Tibial nerve (tissue), 4 donors: ENCODE measurements around the gene EPAS1. TPM values are rescaled to one million over a fixed set of nuclear protein-coding genes. Genes with fewer than 3 reads are reported as not detected.

Source experiments
- DNase-seq, 2 donors: peaks; one replicate each; pipeline ENCODE4 v3.0.0-alpha.2; 2019; ENCODE audit warnings: low spot score in 2 of 2
- H3K27ac ChIP-seq, 4 donors: fragments of 200-600 bp; sonication (generic) in 3 of 4; one replicate each; pipeline ENCODE4 v1.5.1; 2017 to 2019; ENCODE audit warnings: mild to moderate bottlenecking in 1 of 4
- H3K27me3 ChIP-seq, 2 donors: fragments of 200-600 bp; sonication (generic) in 1 of 2; one replicate each; pipeline versions ENCODE4 v1.5.1 to v1.6.0; 2017 to 2019
- H3K36me3 ChIP-seq, 3 donors: fragments of 200-600 bp; sonication (generic); one replicate each; pipeline ENCODE4 v1.5.1; 2018 to 2019
- H3K4me1 ChIP-seq, 4 donors: fragments of 200-600 bp; sonication (generic) in 3 of 4; one replicate each; pipeline ENCODE4 v1.5.1; 2017 to 2019
- H3K4me3 ChIP-seq, 4 donors: fragments of 200-600 bp; sonication (generic) in 3 of 4; one replicate each; pipeline ENCODE4 v1.5.1; 2017 to 2019; ENCODE audit warnings: mild to moderate bottlenecking in 1 of 4, moderate library complexity in 1 of 4
- H3K9me3 ChIP-seq, 4 donors: fragments of 200-600 bp; sonication (generic) in 3 of 4; one replicate each; pipeline ENCODE4 v1.5.1; 2017 to 2019
- EP300 ChIP-seq, 2 donors: sonication (generic); formaldehyde crosslinking; IDR thresholded peaks; one replicate each; pipeline ENCODE4 v1.6.1; 2017; ENCODE audit warnings: antibody characterized with exemption in 2 of 2, mild to moderate bottlenecking in 1 of 2
- POLR2A ChIP-seq, 2 donors: fragments of 450-650 bp; IDR thresholded peaks; one replicate each; pipeline ENCODE4 v1.6.1; 2017; ENCODE audit warnings: antibody characterized with exemption in 2 of 2, mild to moderate bottlenecking in 2 of 2, moderate library complexity in 2 of 2
- whole genome bisulfite sequencing, 2 donors: methylation state at CpG; one replicate each; pipeline ENCODE4 v1.1.5; 2018; 5-methylcytosine and 5-hydroxymethylcytosine counted together
- total RNA-seq, 4 donors: library from RNA; depleted of rRNA; stranded (reverse); fragments of >200 nt; gene quantifications; one replicate each; pipeline ENCODE4 v1.1.0, GENCODE V29; 2016
- TF ChIP-seq, protein P1 (sequence below), 5 experiments: fragments of 200-600 bp in 3 of 5; fragments of 450-650 bp in 2 of 5; sonication (generic) in 3 of 5; IDR thresholded peaks; one replicate each; pipeline ENCODE4 v1.5.1; 2016 to 2019; ENCODE audit warnings: antibody characterized with exemption in 5 of 5, mild to moderate bottlenecking in 3 of 5, moderate library complexity in 2 of 5

EPAS1 gene
- total RNA-seq, 4 donors from 2014 or later: 110 to 451 (median 231) TPM

GRCh38 chr2:46379213-46380037 is 82.2 kb downstream of the EPAS1 start:
- Histone ChIP-seq H3K4me1 (peaks cover 0 to 5% (median 0%) of the 10 kb centered on the region in 4 donors), H3K27ac (no peak overlapping the region), H3K4me3 (no peak overlapping the region), H3K27me3 (no peaks in the 10 kb centered on the region), H3K9me3 (no peaks in the 10 kb centered on the region), H3K36me3 (peaks cover 0 to 91% (median 8%) of the 10 kb centered on the region in 3 donors)
- 70 to 80% methylated on average over 9 of the region's 9 CpGs for WGBS, 2 donors
- TF ChIP-seq, protein P1, sequence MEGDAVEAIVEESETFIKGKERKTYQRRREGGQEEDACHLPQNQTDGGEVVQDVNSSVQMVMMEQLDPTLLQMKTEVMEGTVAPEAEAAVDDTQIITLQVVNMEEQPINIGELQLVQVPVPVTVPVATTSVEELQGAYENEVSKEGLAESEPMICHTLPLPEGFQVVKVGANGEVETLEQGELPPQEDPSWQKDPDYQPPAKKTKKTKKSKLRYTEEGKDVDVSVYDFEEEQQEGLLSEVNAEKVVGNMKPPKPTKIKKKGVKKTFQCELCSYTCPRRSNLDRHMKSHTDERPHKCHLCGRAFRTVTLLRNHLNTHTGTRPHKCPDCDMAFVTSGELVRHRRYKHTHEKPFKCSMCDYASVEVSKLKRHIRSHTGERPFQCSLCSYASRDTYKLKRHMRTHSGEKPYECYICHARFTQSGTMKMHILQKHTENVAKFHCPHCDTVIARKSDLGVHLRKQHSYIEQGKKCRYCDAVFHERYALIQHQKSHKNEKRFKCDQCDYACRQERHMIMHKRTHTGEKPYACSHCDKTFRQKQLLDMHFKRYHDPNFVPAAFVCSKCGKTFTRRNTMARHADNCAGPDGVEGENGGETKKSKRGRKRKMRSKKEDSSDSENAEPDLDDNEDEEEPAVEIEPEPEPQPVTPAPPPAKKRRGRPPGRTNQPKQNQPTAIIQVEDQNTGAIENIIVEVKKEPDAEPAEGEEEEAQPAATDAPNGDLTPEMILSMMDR (IDR thresholded peaks at IDR 0.05): no peak
- no peak for TF ChIP-seq EP300 (IDR thresholded peaks at IDR 0.05)
- no peak for DNase-seq

DNA sequence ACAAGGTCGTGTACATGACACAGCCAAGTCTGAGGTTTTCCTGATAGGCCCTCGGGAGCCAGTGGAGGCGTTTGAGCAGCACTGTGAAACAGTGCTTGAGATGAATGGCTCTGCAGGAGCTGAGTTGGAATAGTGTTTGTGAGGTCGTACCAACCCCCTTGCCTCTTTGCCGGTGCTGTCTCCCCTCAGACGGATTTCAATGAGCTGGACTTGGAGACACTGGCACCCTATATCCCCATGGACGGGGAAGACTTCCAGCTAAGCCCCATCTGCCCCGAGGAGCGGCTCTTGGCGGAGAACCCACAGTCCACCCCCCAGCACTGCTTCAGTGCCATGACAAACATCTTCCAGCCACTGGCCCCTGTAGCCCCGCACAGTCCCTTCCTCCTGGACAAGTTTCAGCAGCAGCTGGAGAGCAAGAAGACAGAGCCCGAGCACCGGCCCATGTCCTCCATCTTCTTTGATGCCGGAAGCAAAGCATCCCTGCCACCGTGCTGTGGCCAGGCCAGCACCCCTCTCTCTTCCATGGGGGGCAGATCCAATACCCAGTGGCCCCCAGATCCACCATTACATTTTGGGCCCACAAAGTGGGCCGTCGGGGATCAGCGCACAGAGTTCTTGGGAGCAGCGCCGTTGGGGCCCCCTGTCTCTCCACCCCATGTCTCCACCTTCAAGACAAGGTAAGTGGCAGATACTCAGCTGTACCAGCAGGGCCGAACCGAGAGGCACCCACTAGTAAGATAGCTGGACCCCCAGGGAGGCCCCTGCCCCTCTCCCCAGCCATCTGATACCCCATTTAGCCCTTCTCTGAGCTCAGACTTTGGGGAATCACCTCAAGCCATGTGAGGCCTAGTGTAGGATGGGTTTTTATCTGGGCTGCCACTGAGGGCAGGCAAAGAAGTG is 83.1 kb downstream of the EPAS1 start:
- Histone ChIP-seq H3K27ac (no peak overlapping the region), H3K4me1 (peaks cover 0 to 6% (median 0%) of the 10 kb centered on the region in 4 donors), H3K27me3 (no peaks in the 10 kb centered on the region), H3K4me3 (no peak overlapping the region), H3K36me3 (peaks cover 0 to 91% (median 8%) of the 10 kb centered on the region in 3 donors), H3K9me3 (no peaks in the 10 kb centered on the region)
- TF ChIP-seq POLR2A (IDR thresholded peaks at IDR 0.05) (no peak), EP300 (IDR thresholded peaks at IDR 0.05) (no peak)
- TF ChIP-seq, protein P1 (IDR thresholded peaks at IDR 0.05): no peak
- 84 to 91% methylated on average over 22 of the region's 22 CpGs for WGBS, 2 donors
- no peak for DNase-seq

DNA sequence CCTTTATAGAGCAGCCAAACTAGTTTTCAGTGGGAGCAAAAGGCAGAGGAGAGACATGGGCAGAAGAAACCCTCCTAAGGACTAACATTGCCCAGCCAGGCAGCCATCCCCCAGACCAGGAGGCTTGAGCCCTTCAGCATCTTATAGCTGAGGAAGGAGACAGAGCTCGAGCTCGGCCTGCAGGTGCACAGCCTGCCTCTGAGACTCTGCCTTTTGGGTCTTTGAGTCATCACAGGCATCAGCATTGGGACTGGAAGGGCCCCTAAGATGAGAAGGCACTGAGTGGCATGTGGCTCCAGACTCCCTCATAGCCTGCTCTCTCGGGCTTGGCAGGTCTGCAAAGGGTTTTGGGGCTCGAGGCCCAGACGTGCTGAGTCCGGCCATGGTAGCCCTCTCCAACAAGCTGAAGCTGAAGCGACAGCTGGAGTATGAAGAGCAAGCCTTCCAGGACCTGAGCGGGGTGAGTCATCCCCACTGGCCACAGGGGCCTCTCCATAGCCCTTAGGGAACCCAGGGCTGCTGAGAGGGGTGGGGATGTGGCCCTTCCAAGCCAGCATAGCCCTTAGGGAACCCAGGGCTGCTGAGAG is 84.1 kb downstream of the EPAS1 start:
- peaks cover 0 to 82% (median 8%) of the 10 kb centered on the region in 3 donors for H3K36me3 ChIP-seq
- no peak overlapping the region for H3K27ac ChIP-seq
- H3K9me3 ChIP-seq: no peaks in the 10 kb centered on the region
- H3K4me3 ChIP-seq: no peak overlapping the region
- peaks cover 0 to 17% (median 3%) of the 10 kb centered on the region in 4 donors for H3K4me1 ChIP-seq
- no peaks in the 10 kb centered on the region for H3K27me3 ChIP-seq
- TF ChIP-seq EP300 (IDR thresholded peaks at IDR 0.05) (no peak), POLR2A (IDR thresholded peaks at IDR 0.05) (no peak)
- TF ChIP-seq, protein P1 (IDR thresholded peaks at IDR 0.05): no peak
- 95 to 100% methylated on average over 4 to 8 of the region's 8 CpGs for WGBS, 2 donors
- no peak for DNase-seq

DNA sequence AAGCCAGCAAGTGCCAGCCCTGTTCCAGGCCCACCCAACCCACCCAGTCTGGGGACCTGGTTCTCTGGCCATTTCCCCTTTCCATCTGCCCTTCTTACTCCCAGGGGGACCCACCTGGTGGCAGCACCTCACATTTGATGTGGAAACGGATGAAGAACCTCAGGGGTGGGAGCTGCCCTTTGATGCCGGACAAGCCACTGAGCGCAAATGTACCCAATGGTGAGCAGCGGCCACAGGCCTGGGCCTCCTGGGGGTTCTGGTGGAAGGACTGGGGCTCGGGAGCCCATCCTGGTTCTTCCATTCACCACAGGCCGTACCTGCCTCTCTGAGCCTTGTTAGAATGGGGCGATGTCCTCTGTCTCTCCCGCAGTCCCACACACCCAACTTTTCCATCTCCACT is 84.7 kb downstream of the EPAS1 start:
- no peak for DNase-seq
- Histone ChIP-seq H3K27ac (no peak overlapping the region), H3K36me3 (peaks cover 0 to 77% (median 8%) of the 10 kb centered on the region in 3 donors), H3K4me3 (no peak overlapping the region), H3K27me3 (no peaks in the 10 kb centered on the region), H3K9me3 (no peaks in the 10 kb centered on the region), H3K4me1 (peaks cover 0 to 22% (median 4%) of the 10 kb centered on the region in 4 donors)
- TF ChIP-seq EP300 (IDR thresholded peaks at IDR 0.05): no peak
- TF ChIP-seq, protein P1 (IDR thresholded peaks at IDR 0.05): no peak
- no peak for TF ChIP-seq POLR2A (IDR thresholded peaks at IDR 0.05)
- WGBS, 2 donors: 98 to 99% methylated on average over 8 of the region's 8 CpGs
